Glomerular visceral epithelial cell (primary cell): Measurements from ENCODE around the gene MAP2K3.
"Not testable (repeated sequence)": the region's sequence is repeated elsewhere in the genome, so short reads cannot be mapped to it uniquely, and the experiment has no call there.

Experiments used
- DNase-seq: peaks from one replicate; pipeline ENCODE4 v3.0.0-alpha.2; 2016; ENCODE audit errors: extremely low spot score

Gene MAP2K3

GRCh38 chr17:21310061-21310765 is 25.7 kb downstream of the MAP2K3 start:
- DNase-seq: not testable (repeated sequence)

GRCh38 chr17:21310766-21311602 is 26.5 kb downstream of the MAP2K3 start:
- not testable (repeated sequence) for DNase-seq

DNA sequence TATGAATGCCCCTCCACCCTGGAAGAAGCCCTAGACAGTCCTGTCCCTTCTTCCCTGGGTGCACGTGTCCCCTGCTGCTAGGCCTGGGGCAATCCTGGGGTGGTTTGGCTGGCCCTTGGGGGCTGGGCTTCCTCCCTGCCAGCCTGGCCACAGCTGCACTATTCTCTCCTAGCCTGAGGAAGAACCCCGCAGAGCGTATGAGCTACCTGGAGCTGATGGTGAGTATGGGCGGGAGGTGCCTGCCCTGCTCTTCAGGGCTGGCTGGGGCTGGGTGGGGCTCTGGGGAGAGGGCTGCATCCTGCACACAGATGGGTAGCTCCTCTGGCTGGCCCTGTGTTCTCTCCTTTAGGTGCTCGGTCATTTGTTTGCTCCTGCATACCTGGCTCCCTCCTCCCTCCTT is 28.8 kb downstream of the MAP2K3 start:
- no peak for DNase-seq

DNA sequence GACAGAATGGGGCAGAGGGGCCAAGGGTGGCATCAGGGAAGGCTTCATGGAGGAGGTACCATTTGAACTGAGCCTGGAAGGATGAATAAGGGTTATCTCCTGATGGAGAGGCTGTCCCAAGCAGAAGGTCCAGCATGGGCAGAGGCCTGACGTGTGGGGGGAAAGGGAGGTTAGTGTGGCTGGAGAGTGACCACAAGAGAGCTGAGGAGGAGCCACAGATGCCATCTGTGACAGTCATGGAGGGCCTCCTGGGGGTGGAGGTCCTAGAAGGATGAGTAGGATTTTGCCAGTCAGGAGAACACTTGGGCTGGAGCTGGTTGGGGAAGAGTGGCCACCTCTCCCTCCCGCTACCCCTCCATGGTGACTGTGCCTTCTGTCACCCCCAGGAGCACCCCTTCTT is 29.2 kb downstream of the MAP2K3 start:
- DNase-seq: not testable (repeated sequence)

GRCh38 chr17:21314261-21314664 is 29.8 kb downstream of the MAP2K3 start:
- DNase-seq: not testable (repeated sequence)

DNA sequence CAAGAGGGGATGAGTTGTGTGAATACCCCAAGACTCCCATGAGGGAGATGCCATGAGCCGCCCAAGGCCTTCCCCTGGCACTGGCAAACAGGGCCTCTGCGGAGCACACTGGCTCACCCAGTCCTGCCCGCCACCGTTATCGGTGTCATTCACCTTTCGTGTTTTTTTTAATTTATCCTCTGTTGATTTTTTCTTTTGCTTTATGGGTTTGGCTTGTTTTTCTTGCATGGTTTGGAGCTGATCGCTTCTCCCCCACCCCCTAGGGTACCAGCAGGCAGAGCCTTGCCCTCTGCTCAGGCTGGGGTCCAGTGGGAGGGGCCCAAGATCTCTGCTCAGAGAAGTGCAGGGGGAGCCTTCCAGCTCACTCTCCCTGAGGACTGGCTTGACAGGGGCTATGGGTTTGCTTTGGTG is 30.2 kb downstream of the MAP2K3 start:
- DNase-seq: not testable (repeated sequence)

- not testable (repeated sequence) for DNase-seq
Measured at GRCh38 chr17:21315246-21316000, 30.9 kb downstream of the MAP2K3 start.

- DNase-seq: not testable (repeated sequence)
Measured at GRCh38 chr17:21316212-21316886, 31.8 kb downstream of the MAP2K3 start.

- not testable (repeated sequence) for DNase-seq
Measured at GRCh38 chr17:21316887-21317500, 32.5 kb downstream of the MAP2K3 start.

- not testable (repeated sequence) for DNase-seq
Measured at GRCh38 chr17:21317821-21318220, 33.3 kb downstream of the MAP2K3 start.

GRCh38 chr17:21318439-21318838 is 33.9 kb downstream of the MAP2K3 start:
- no peak for DNase-seq

GRCh38 chr17:21318856-21319255 is 34.3 kb downstream of the MAP2K3 start:
- not testable (repeated sequence) for DNase-seq

GRCh38 chr17:21319256-21319655 is 34.7 kb downstream of the MAP2K3 start:
- not testable (repeated sequence) for DNase-seq

GRCh38 chr17:21319686-21320375 is 35.3 kb downstream of the MAP2K3 start:
- not testable (repeated sequence) for DNase-seq

DNA sequence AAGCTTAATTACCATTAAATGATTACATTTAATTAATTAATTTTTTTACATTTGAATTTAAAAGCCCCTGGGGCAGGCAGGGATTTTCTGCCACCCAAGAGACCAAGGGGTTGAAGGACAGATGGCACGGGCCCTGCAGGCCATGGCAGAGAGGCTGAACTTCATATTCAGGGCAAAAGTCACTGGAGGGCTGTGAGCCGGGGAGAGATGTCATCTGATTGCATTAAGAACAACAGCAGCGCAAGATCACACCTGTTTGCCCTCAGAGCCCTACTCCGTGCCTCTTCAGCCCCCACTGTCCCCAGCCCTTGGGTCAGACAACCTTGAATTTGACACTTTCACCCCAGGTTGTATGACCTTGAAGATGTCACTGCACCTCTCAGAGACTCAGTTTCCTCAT is 35.9 kb downstream of the MAP2K3 start:
- not testable (repeated sequence) for DNase-seq

GRCh38 chr17:21321061-21321460 is 36.5 kb downstream of the MAP2K3 start:
- not testable (repeated sequence) for DNase-seq

GRCh38 chr17:21321744-21322191 is 37.3 kb downstream of the MAP2K3 start:
- not testable (repeated sequence) for DNase-seq

DNA sequence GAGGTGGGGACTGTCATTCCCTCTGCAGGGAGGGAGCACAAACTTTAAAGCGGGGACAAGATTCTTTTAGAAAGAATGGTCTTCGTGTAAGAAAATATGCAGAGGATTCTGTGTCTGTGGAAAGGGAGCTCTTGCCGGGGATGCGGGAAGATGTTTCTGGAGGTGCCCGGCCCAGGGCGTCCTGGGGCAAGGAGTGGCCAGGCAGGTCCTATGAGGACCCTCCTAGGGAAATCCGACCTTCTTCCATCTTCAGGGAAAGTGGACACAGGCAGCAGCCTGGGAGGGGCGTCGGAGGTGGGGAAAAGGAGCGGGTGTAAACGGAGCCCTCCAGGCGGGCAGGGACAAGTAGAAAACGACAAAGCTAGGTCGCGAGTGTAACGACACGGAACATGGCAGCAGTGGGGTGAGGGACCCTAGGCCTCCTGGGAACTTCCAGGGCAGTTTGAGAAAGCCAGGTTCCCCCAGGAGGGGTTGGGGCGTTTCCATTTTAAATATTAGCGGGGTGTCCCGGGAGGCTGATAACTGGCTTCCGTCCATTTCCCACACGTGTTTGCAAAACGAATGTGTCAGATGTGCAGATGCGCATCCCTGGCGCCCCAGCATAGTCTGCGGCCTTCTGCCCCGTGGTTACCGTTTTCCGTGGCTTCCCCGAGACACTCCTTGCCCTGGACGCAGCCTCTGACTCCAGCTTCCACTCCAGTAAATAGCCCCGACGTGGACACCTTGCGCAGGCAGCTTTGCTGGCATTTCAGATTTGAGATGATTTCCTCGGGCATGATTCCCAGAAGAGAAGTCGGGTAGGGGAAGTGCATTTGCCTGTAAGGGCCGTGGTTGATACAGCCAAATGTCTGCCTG is 39.0 kb downstream of the MAP2K3 start:
- not testable (repeated sequence) for DNase-seq

DNA sequence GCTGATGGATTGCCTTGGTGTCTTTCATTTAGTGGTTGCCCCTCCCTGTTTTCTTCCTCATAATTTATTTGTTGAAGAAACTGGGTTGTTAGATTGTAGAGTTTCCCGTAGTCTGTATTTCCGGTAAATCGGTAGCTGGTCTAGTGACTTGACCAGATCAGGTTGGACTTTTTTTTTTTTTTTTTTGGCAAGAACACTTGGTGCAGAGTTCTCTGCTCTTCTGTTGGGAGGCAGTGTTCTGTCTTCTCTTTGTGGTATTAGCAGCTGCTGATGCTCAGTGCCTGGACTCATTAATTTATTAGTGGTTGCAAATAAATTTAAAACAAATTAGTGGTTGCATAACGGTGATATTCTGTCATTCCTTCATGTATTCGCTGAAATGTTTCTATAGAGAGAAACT is 40.2 kb downstream of the MAP2K3 start:
- not testable (repeated sequence) for DNase-seq
